MCF 10A (cell line): ENCODE results near the gene GPC6. TPM values are rescaled to one million over a fixed set of nuclear protein-coding genes. Genes with fewer than 3 reads are reported as not detected.

ENCODE experiments used
- BruUV-seq: library from RNA; stranded (reverse); fragments of 400-500 nt; replicated peaks from 2 replicates; lab custom pipeline; 2021; lab: Mats Ljungman, UMichigan
- CTCF ChIA-PET: fragments of 300-600 bp; sonication (Branson Sonifier 250); formaldehyde crosslinking; extraction: SDS; loops from one replicate; lab custom pipeline; 2021; ENCODE audit warnings: antibody characterized with exemption, inconsistent platforms; lab: Yijun Ruan, JAX
- POLR2A ChIA-PET: fragments of 300-600, 350-650 bp; sonication (Branson Sonifier 250); formaldehyde crosslinking; extraction: SDS; loops from one replicate; lab custom pipeline; 2020; ENCODE audit warnings: antibody characterized with exemption, inconsistent platforms; lab: Yijun Ruan, JAX
- DNase-seq: peaks from one replicate; pipeline ENCODE4 v3.0.0-alpha.2; 2018; ENCODE audit not compliant: unreplicated experiment
- H3K27ac Mint-ChIP-seq: one replicate; pipeline ENCODE4 v1.8.0; 2022; ENCODE audit warnings: mild to moderate bottlenecking, low read depth, mixed read lengths; ENCODE audit not compliant: unreplicated experiment
- H3K27me3 Mint-ChIP-seq: one replicate; pipeline ENCODE4 v1.8.0; 2022; ENCODE audit warnings: mixed read lengths; ENCODE audit not compliant: insufficient read depth, unreplicated experiment
- H3K36me3 Mint-ChIP-seq: one replicate; pipeline ENCODE4 v1.8.0; 2022; ENCODE audit warnings: mild to moderate bottlenecking, moderate library complexity, mixed read lengths; ENCODE audit not compliant: insufficient read depth, unreplicated experiment
- H3K4me1 Mint-ChIP-seq: one replicate; pipeline ENCODE4 v1.8.0; 2022; ENCODE audit warnings: mixed read lengths; ENCODE audit not compliant: insufficient read depth, unreplicated experiment
- H3K4me3 Mint-ChIP-seq: one replicate; pipeline ENCODE4 v1.8.0; 2022; ENCODE audit warnings: mild to moderate bottlenecking, moderate library complexity, mixed read lengths; ENCODE audit not compliant: unreplicated experiment
- H3K9me3 Mint-ChIP-seq: one replicate; pipeline ENCODE4 v1.8.0; 2022; ENCODE audit warnings: mixed read lengths; ENCODE audit not compliant: unreplicated experiment
- intact Hi-C: fragments of 100-400 bp; cut with micrococcal nuclease; formaldehyde crosslinking; loops from 2 replicates; pipeline ENCODE4 v1.14.1; 2022
- total RNA-seq: library from RNA; stranded (reverse); gene quantifications from 2 replicates; pipeline ENCODE4 v1.2.3, GENCODE V29; 2022
- TF ChIP-seq, protein P1 (sequence below): fragments of 200-600 bp; IDR thresholded peaks from one replicate; pipeline ENCODE4 v1.8.0; 2022; ENCODE audit warnings: antibody characterized with exemption, mild to moderate bottlenecking; ENCODE audit not compliant: unreplicated experiment

Gene GPC6
- total RNA-seq, 1 experiment from 2014 or later = 8.4 TPM

DNA sequence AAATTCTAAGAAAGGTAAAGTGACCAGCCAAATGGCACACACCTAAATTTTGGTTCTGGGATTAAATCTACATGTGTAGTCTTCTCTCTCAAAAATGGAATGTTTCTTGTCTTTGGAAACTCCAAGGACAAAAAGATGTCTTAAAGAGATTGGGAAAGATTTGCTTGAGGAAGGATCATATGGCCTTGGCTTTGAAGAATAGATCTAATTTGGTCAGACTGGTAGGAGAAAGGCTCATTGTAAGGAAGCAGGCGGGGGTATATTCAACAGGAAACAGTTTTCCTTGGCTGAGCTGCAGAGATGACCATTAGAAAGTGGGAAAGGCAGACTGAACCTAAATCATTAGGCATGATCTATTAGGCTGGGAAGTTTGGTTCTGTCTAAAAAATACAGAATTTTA is 887.6 kb downstream of the GPC6 start:
- Mint-ChIP-seq H3K4me1 (no peaks in the 10 kb centered on the region), H3K4me3 (no peak overlapping the region), H3K27ac (no peak overlapping the region), H3K27me3 (no peaks in the 10 kb centered on the region), H3K36me3 (no peaks in the 10 kb centered on the region), H3K9me3 (no peaks in the 10 kb centered on the region)
- ChIA-PET CTCF (interaction anchor here (0.6 to 1.7 kb wide), 9 partner anchors 16 to 767 kb away, joined by 3 to 5 read pairs (median 3); no protein-coding TSS in a partner anchor), POLR2A (interaction anchor here (0.6 kb wide), 1 partner anchor 208 kb away, joined by 4 read pairs; no protein-coding TSS in a partner anchor)
- intact Hi-C loops = no loop called here
- TF ChIP-seq, protein P1, sequence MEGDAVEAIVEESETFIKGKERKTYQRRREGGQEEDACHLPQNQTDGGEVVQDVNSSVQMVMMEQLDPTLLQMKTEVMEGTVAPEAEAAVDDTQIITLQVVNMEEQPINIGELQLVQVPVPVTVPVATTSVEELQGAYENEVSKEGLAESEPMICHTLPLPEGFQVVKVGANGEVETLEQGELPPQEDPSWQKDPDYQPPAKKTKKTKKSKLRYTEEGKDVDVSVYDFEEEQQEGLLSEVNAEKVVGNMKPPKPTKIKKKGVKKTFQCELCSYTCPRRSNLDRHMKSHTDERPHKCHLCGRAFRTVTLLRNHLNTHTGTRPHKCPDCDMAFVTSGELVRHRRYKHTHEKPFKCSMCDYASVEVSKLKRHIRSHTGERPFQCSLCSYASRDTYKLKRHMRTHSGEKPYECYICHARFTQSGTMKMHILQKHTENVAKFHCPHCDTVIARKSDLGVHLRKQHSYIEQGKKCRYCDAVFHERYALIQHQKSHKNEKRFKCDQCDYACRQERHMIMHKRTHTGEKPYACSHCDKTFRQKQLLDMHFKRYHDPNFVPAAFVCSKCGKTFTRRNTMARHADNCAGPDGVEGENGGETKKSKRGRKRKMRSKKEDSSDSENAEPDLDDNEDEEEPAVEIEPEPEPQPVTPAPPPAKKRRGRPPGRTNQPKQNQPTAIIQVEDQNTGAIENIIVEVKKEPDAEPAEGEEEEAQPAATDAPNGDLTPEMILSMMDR = no peak
- no TSS peak for BruUV-seq
- DNase-seq = no peak

- no peaks in the 10 kb centered on the region for H3K9me3 Mint-ChIP-seq
- BruUV-seq = no TSS peak
- intact Hi-C loops = no loop called here
- no peak overlapping the region for H3K27ac Mint-ChIP-seq
- no peaks in the 10 kb centered on the region for H3K36me3 Mint-ChIP-seq
- CTCF ChIA-PET = interaction anchor here (0.6 to 1.7 kb wide), 6 partner anchors 20 to 261 kb away, joined by 3 to 4 read pairs (median 3); no protein-coding TSS in a partner anchor
- H3K4me1 Mint-ChIP-seq = no peaks in the 10 kb centered on the region
- TF ChIP-seq, protein P1 = no peak
- POLR2A ChIA-PET = interaction anchor here (0.6 kb wide), 1 partner anchor 38 kb away, joined by 3 read pairs; no protein-coding TSS in a partner anchor
- H3K4me3 Mint-ChIP-seq = no peak overlapping the region
- DNase-seq = no peak
- H3K27me3 Mint-ChIP-seq = no peaks in the 10 kb centered on the region
These were observed 888.4 kb downstream of the GPC6 start for GRCh38 chr13:94115054-94115453.

GRCh38 chr13:94119360-94119936 is 892.8 kb downstream of the GPC6 start:
- peaks cover 6% of the 10 kb centered on the region for H3K4me1 Mint-ChIP-seq
- H3K36me3 Mint-ChIP-seq = no peaks in the 10 kb centered on the region
- H3K4me3 Mint-ChIP-seq = no peak overlapping the region
- ChIA-PET CTCF (interaction anchor here (1.2 kb wide), 1 partner anchor 54 kb away, joined by 3 read pairs; no protein-coding TSS in a partner anchor), POLR2A (no interaction called here)
- H3K27me3 Mint-ChIP-seq = no peaks in the 10 kb centered on the region
- H3K9me3 Mint-ChIP-seq = no peaks in the 10 kb centered on the region
- no peak overlapping the region for H3K27ac Mint-ChIP-seq
- TF ChIP-seq, protein P1 = no peak
- no peak for DNase-seq
- BruUV-seq = no TSS peak
- intact Hi-C loops = no loop called here

GRCh38 chr13:94120878-94121277 is 894.3 kb downstream of the GPC6 start:
- intact Hi-C loops = no loop called here
- Mint-ChIP-seq H3K36me3 (no peaks in the 10 kb centered on the region), H3K27ac (no peak overlapping the region), H3K27me3 (no peaks in the 10 kb centered on the region), H3K4me1 (peaks cover 6% of the 10 kb centered on the region), H3K9me3 (no peaks in the 10 kb centered on the region), H3K4me3 (no peak overlapping the region)
- no peak for DNase-seq
- no TSS peak for BruUV-seq
- CTCF ChIA-PET = interaction anchor here (0.5 kb wide), 1 partner anchor 273 kb away, joined by 3 read pairs; no protein-coding TSS in a partner anchor
- POLR2A ChIA-PET = interaction anchor here (1.1 kb wide), 1 partner anchor 8 kb away, joined by 3 read pairs; no protein-coding TSS in a partner anchor
- TF ChIP-seq, protein P1 = no peak
